GM18951 (cell line): Measurements from ENCODE around the gene CNTNAP2.
"Not testable (repeated sequence)": the region's sequence is repeated elsewhere in the genome, so short reads cannot be mapped to it uniquely, and the experiment has no call there.

Experiments used
- POLR2A ChIP-seq: IDR thresholded peaks from 4 replicates; pipeline ENCODE4 v1.6.1; 2011; ENCODE audit warnings: mild to moderate bottlenecking; ENCODE audit not compliant: insufficient read length, insufficient read depth; ENCODE audit errors: extremely low read depth
- in situ Hi-C: fragments of 300-500 bp; cut with MboI; formaldehyde crosslinking; loops from one replicate; pipeline ENCODE4 v1.12.0; 2022; ENCODE audit warnings: low sequenced_read_pairs, mixed read lengths, inconsistent platforms; ENCODE audit not compliant: unreplicated experiment

Gene CNTNAP2

GRCh38 chr7:146185844-146186243, 69.2 kb downstream of the CNTNAP2 start:
- no peak for TF ChIP-seq POLR2A
- in situ Hi-C loops: no loop called here

- in situ Hi-C loops: not testable (repeated sequence)
Observed at GRCh38 chr7:146191428-146191827, 74.8 kb downstream of the CNTNAP2 start.

- no peak for TF ChIP-seq POLR2A
- in situ Hi-C loops: no loop called here
Observed at GRCh38 chr7:146201945-146202344, 85.3 kb downstream of the CNTNAP2 start.

GRCh38 chr7:146206270-146206669, 89.7 kb downstream of the CNTNAP2 start:
- in situ Hi-C loops: no loop called here
- TF ChIP-seq POLR2A: no peak

GRCh38 chr7:146208492-146208891, 91.9 kb downstream of the CNTNAP2 start:
- TF ChIP-seq POLR2A: no peak
- in situ Hi-C loops: no loop called here

- no peak for TF ChIP-seq POLR2A
- in situ Hi-C loops: no loop called here
Observed at GRCh38 chr7:146214842-146215241, 98.2 kb downstream of the CNTNAP2 start.

- in situ Hi-C loops: no loop called here
- TF ChIP-seq POLR2A: no peak
Observed at GRCh38 chr7:146216396-146217041, 99.9 kb downstream of the CNTNAP2 start.

GRCh38 chr7:146223851-146224250, 107.2 kb downstream of the CNTNAP2 start:
- in situ Hi-C loops: no loop called here
- TF ChIP-seq POLR2A: no peak

GRCh38 chr7:146232604-146233003, 116.0 kb downstream of the CNTNAP2 start:
- no peak for TF ChIP-seq POLR2A
- in situ Hi-C loops: no loop called here

GRCh38 chr7:146235195-146235594, 118.6 kb downstream of the CNTNAP2 start:
- in situ Hi-C loops: no loop called here
- TF ChIP-seq POLR2A: no peak

GRCh38 chr7:146242661-146243060, 126.1 kb downstream of the CNTNAP2 start:
- TF ChIP-seq POLR2A: no peak
- in situ Hi-C loops: no loop called here

- in situ Hi-C loops: not testable (repeated sequence)
Observed at GRCh38 chr7:146247991-146248390, 131.4 kb downstream of the CNTNAP2 start.

GRCh38 chr7:146248744-146249143, 132.1 kb downstream of the CNTNAP2 start:
- in situ Hi-C loops: not testable (repeated sequence)

GRCh38 chr7:146249272-146249671, 132.7 kb downstream of the CNTNAP2 start:
- in situ Hi-C loops: no loop called here
- TF ChIP-seq POLR2A: no peak

- in situ Hi-C loops: no loop called here
- no peak for TF ChIP-seq POLR2A
Observed at GRCh38 chr7:146255609-146256008, 139.0 kb downstream of the CNTNAP2 start.
